Keratinocyte (primary cell): ENCODE measurements around the gene SIAH2. TPM values are rescaled to one million over a fixed set of nuclear protein-coding genes. Genes with fewer than 3 reads are reported as not detected.

Experiments used
- DNase-seq: peaks from one replicate; pipeline ENCODE4 v3.0.0-alpha.2; 2011; ENCODE audit warnings: low read depth, missing footprints, low spot score
- FAIRE-seq: peaks from 2 replicates; lab custom pipeline; 2011; peaks lifted over from hg19 to GRCh38; lab: Jason Lieb, UNC
- H2AFZ ChIP-seq: 2 replicates; pipeline ENCODE4 v1.6.0; 2012; ENCODE audit warnings: low read length, control low read depth, inconsistent platforms; ENCODE audit not compliant: control insufficient read depth
- H3K27ac ChIP-seq: 2 replicates; pipeline ENCODE4 v1.5.1; 2011; ENCODE audit warnings: low read length; ENCODE audit not compliant: control insufficient read depth, insufficient read depth
- H3K27me3 ChIP-seq: 3 replicates; pipeline ENCODE4 v1.6.0; 2011; ENCODE audit warnings: low read length; ENCODE audit not compliant: control insufficient read depth, insufficient read depth; ENCODE audit errors: extremely low read depth
- H3K36me3 ChIP-seq, 2 experiments: 2 replicates in 1 of 2; 3 replicates in 1 of 2; pipeline ENCODE4 v1.5.1; 2011; ENCODE audit warnings: low read length in 2 of 2, mild to moderate bottlenecking in 1 of 2; ENCODE audit not compliant: control insufficient read depth in 2 of 2, insufficient read depth in 2 of 2; ENCODE audit errors: extremely low read depth in 1 of 2
- H3K4me1 ChIP-seq: 3 replicates; pipeline ENCODE4 v1.5.1; 2011; ENCODE audit warnings: low read length; ENCODE audit not compliant: control insufficient read depth, insufficient read depth; ENCODE audit errors: extremely low read depth
- H3K4me2 ChIP-seq: 3 replicates; pipeline ENCODE4 v1.6.0; 2011; ENCODE audit warnings: low read depth, low read length; ENCODE audit not compliant: control insufficient read depth, insufficient read depth; ENCODE audit errors: extremely low read depth
- H3K4me3 ChIP-seq, 3 experiments: fragments of 200-600 bp in 1 of 3; sonication (generic) in 1 of 3; 2 replicates in 2 of 3; 3 replicates in 1 of 3; pipeline ENCODE4 v1.5.1; 2011 to 2016; ENCODE audit warnings: low read length in 3 of 3, mild to moderate bottlenecking in 3 of 3, control low read depth in 2 of 3, inconsistent platforms in 1 of 3, low read depth in 1 of 3, mixed read lengths in 1 of 3, mixed run types in 1 of 3, moderate library complexity in 1 of 3; ENCODE audit not compliant: control insufficient read depth in 2 of 3, insufficient read depth in 2 of 3; ENCODE audit errors: extremely low read depth in 1 of 3
- H3K79me2 ChIP-seq: 2 replicates; pipeline ENCODE4 v1.6.0; 2012; ENCODE audit warnings: low read length; ENCODE audit not compliant: control insufficient read depth, insufficient read depth
- H3K9ac ChIP-seq: 3 replicates; pipeline ENCODE4 v1.6.0; 2011; ENCODE audit warnings: low read length; ENCODE audit not compliant: control insufficient read depth, insufficient read depth; ENCODE audit errors: extremely low read depth
- H3K9me1 ChIP-seq: 3 replicates; pipeline ENCODE4 v1.6.0; 2011; ENCODE audit warnings: low read length; ENCODE audit not compliant: control insufficient read depth, insufficient read depth; ENCODE audit errors: extremely low read depth
- H3K9me3 ChIP-seq: 2 replicates; pipeline ENCODE4 v1.5.1; 2012; ENCODE audit warnings: low read depth, low read length; ENCODE audit not compliant: control insufficient read depth
- H4K20me1 ChIP-seq: 3 replicates; pipeline ENCODE4 v1.6.0; 2011; ENCODE audit warnings: low read length; ENCODE audit not compliant: control insufficient read depth, insufficient read depth; ENCODE audit errors: extremely low read depth
- CTCF ChIP-seq, 3 experiments: IDR thresholded peaks in 1 of 3; conservative IDR thresholded peaks in 1 of 3; optimal IDR thresholded peaks in 1 of 3; 2 replicates in 2 of 3; 3 replicates in 1 of 3; pipeline versions ENCODE3 to v1.5.1; 2011; ENCODE audit warnings: low read length in 3 of 3, mild to moderate bottlenecking in 3 of 3, moderate library complexity in 2 of 3, control low read depth in 1 of 3, inconsistent platforms in 1 of 3; ENCODE audit not compliant: insufficient read depth in 2 of 3; ENCODE audit errors: extremely low read depth in 1 of 3
- EZH2 ChIP-seq: IDR thresholded peaks from one replicate; pipeline ENCODE4 v1.6.1; 2012; ENCODE audit warnings: inconsistent platforms, mild to moderate bottlenecking, low read length, moderate library complexity
- dilution Hi-C: fragments of 300-500 bp; cut with MboI; formaldehyde crosslinking; loops from one replicate; pipeline ENCODE4 v1.7.0; 2020; ENCODE audit warnings: low sequenced_read_pairs; ENCODE audit not compliant: extremely low pct_ligation_motif_present
- polyA plus RNA-seq, 5 experiments: library from polyadenylated mRNA; depleted of rRNA in 3 of 5; stranded (reverse) in 3 of 5; stranded (forward) in 1 of 5; unstranded in 1 of 5; fragments of >200 nt; gene quantifications; 1 replicate in 1 of 5; 2 replicates in 3 of 5; 3 replicates in 1 of 5; pipeline versions ENCODE4 v1.2.1 to v1.2.3, GENCODE V29; 2011 to 2012; ENCODE audit warnings: missing spikeins in 2 of 5, low read depth in 1 of 5, low replicate concordance in 1 of 5

Gene SIAH2
- polyA plus RNA-seq, 1 donor (not counting 4 experiments of a cell fraction or from before 2014, with no cell fraction given) = 44.8 TPM

- Histone ChIP-seq H3K36me3 (peaks cover 9 to 12% of the 10 kb centered on the region in 2 experiments), H3K4me3 (peak overlapping the region in 2 of 3 experiments; percentile 9 to 30), H3K27me3 (no peaks in the 10 kb centered on the region), H3K9ac (peak overlapping the region; percentile 63), H3K79me2 (peaks cover 70% of the 10 kb centered on the region), H3K4me2 (peak overlapping the region; percentile 58), H3K9me1 (no peaks in the 10 kb centered on the region), H3K4me1 (peaks cover 31% of the 10 kb centered on the region), H3K9me3 (no peaks in the 10 kb centered on the region), H3K27ac (peak overlapping the region; percentile 87), H2AFZ (no peak overlapping the region), H4K20me1 (no peaks in the 10 kb centered on the region)
- DNase-seq (no peak), FAIRE-seq (no peak)
- dilution Hi-C loops = no loop called here
- TF ChIP-seq EZH2 (no peak), CTCF (optimal IDR thresholded peaks at IDR 0.05 in 1 of 3, IDR thresholded peaks at IDR 0.05 in 1 of 3, conservative IDR thresholded peaks at IDR 0.05 in 1 of 3; ENCODE audit: extremely low read depth in 1 of 3, insufficient read depth in 2 of 3, low read length in 3 of 3) (no peak)
These were observed 18.1 kb downstream of the SIAH2 start for GRCh38 chr3:150744919-150745211.

GRCh38 chr3:150744041-150744918 is 18.7 kb downstream of the SIAH2 start:
- dilution Hi-C loops = no loop called here
- Histone ChIP-seq H4K20me1 (no peaks in the 10 kb centered on the region), H3K9me1 (no peaks in the 10 kb centered on the region)

More at GRCh38 chr3:150744041-150744918, 18.7 kb downstream of the SIAH2 start:
- H3K79me2 ChIP-seq = peaks cover 66% of the 10 kb centered on the region
- H3K27me3 ChIP-seq = no peaks in the 10 kb centered on the region
- FAIRE-seq (no peak), DNase-seq (no peak)
- H2AFZ ChIP-seq = no peak overlapping the region
- peak overlapping the region; percentile 63 for H3K9ac ChIP-seq
- peak overlapping the region in 2 of 3 experiments; percentile 9 to 30 for H3K4me3 ChIP-seq
- peaks cover 31% of the 10 kb centered on the region for H3K4me1 ChIP-seq
- H3K4me2 ChIP-seq = peak overlapping the region; percentile 58
- no peaks in the 10 kb centered on the region for H3K9me3 ChIP-seq
- peaks cover 11 to 12% of the 10 kb centered on the region in 2 experiments for H3K36me3 ChIP-seq
- TF ChIP-seq CTCF (optimal IDR thresholded peaks at IDR 0.05 in 1 of 3, IDR thresholded peaks at IDR 0.05 in 1 of 3, conservative IDR thresholded peaks at IDR 0.05 in 1 of 3; ENCODE audit: extremely low read depth in 1 of 3, insufficient read depth in 2 of 3, low read length in 3 of 3) = no peak
- TF ChIP-seq EZH2 = no peak
- H3K27ac ChIP-seq = peak overlapping the region; percentile 87
